GM13976 (cell line): Measurements from ENCODE around the gene KAT14.

Experiments
- DNase-seq: peaks from one replicate; pipeline ENCODE4 v3.0.0; 2012; ENCODE audit warnings: low spot score
- in situ Hi-C: fragments of 300-500 bp; cut with MboI; formaldehyde crosslinking; loops from one replicate; pipeline ENCODE4 v1.12.0; 2022; ENCODE audit warnings: low sequenced_read_pairs, mixed read lengths, inconsistent platforms; ENCODE audit not compliant: unreplicated experiment
- TF ChIP-seq, protein P1 (sequence below): IDR thresholded peaks from 2 replicates; pipeline ENCODE4 v1.5.1; 2012; ENCODE audit warnings: borderline replicate concordance, mild to moderate bottlenecking; ENCODE audit not compliant: insufficient read depth; ENCODE audit errors: extremely low read depth, missing control alignments, control extremely low read depth

The KAT14 gene

DNA sequence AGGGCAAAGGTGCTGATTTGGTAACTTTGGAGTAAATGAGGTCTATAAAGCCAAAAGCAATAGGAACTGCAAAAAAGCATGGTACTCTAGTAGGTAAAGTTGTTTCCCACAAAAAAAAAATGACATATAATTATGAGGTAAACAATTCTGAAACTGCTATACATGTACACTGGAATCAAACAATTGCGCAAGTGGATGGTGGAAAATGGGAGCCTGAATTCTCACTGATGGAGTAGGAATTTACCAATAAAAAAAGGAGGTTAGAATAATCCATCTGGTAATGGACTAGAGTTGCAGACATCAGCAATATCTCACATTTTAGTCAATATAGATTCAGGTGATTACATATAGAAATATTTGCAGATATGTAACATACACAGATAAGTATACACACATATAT lies 5.0 kb upstream of the KAT14 start:
- DNase-seq, result no peak
- in situ Hi-C loops, result no loop called here
- TF ChIP-seq, protein P1, sequence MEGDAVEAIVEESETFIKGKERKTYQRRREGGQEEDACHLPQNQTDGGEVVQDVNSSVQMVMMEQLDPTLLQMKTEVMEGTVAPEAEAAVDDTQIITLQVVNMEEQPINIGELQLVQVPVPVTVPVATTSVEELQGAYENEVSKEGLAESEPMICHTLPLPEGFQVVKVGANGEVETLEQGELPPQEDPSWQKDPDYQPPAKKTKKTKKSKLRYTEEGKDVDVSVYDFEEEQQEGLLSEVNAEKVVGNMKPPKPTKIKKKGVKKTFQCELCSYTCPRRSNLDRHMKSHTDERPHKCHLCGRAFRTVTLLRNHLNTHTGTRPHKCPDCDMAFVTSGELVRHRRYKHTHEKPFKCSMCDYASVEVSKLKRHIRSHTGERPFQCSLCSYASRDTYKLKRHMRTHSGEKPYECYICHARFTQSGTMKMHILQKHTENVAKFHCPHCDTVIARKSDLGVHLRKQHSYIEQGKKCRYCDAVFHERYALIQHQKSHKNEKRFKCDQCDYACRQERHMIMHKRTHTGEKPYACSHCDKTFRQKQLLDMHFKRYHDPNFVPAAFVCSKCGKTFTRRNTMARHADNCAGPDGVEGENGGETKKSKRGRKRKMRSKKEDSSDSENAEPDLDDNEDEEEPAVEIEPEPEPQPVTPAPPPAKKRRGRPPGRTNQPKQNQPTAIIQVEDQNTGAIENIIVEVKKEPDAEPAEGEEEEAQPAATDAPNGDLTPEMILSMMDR, result no peak

DNA sequence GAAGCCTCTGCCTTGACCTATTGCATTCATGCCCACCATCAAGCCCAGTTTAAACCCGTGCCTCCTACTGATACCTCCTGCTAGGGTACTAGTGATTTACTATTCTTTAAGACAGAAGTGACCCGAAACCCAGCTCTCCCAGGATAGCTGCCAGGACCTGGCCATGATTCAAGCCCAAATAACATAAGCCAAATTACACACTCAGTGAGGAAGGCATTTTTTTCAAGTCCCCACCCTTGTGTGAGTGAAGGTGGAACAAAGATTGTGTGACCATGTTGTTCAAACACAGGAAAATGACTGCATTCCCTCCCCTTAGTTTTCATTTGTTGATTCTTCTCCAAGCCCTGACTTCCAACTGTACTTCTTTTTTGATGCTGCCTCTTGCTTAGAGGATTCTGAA lies 3.7 kb upstream of the KAT14 start:
- in situ Hi-C loops, result no loop called here
- TF ChIP-seq, protein P1, result no peak
- no peak for DNase-seq

DNA sequence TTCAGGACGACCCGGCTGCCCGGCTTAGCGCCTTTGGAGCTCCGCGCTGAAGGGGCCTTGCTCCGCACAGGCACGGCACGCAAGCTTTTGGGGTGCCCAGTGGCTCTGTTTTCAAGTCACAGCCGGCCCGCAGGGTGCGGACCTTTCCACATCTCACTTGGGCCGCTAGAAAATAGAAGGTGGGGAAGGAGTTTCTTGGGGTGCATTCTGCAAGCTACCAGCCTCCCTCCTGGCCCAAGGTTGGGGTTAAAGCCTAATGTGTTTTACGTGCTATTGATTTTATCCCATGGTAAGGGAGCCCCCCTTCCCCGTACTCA lies 561 bp downstream of the KAT14 start:
- no peak for DNase-seq
- TF ChIP-seq, protein P1, result no peak
- in situ Hi-C loops, result no loop called here

DNA sequence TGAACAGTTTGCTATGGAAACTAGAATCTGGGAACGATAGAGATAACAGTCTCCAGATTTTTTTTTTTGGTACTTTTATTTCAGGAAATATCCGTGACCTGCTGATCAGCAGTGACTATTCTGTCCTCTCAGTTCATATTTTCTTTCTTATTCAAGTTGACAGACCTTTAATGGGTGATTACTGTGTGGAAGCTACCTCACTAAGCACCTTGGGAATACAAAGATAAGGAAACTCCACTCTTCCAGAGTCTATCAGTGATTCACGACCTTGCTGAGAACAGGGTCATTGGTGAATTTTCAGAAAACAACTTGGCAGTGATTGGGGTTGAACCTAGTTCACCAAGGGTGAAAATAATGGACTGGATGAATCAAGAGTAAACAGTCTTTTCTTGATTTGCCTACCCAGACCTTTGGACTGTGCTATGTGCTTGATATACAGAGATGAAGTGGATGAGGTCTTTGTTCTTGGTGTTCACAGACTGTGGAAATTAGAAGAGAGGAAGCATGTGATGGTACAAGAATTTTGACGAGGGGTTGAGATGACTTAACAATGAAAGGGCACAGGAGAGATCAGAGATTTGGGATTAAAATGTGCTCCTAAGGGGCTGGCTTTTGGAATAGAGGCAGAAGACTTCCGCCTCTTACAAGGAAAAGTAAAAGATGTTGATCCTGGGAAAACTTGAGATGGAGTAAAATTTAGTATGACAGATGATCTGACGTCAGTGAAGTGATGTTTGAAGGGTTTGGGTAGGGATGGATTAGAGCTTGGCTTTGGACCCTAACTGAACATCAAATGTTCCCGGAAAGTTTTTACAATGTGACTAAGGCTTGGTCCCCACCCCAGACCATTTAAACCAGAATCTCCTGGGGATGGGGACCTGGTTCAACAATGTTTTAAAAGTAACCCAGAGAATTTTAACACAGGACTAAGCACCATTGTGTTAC lies 1.2 kb downstream of the KAT14 start:
- TF ChIP-seq, protein P1, result no peak
- DNase-seq, result no peak
- in situ Hi-C loops, result no loop called here

DNA sequence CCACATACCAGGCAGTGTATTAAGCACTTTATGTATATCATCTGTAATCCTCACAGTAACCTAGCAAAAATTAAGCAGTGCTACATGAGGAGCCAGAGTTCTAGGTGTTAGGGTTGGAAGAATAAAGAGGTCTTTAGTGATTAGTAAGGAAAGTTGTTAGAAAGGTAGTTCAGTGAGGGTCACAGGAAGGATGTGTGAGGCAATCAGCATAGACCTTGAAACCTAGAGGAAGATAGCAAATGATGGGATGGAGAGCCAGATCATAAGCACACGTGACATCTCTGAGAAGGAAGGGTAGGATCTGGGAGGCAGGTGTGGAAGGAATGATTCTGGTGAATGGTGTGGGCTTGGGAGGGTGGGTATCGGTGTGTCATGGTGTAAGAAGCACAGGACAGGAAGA lies 2.2 kb downstream of the KAT14 start:
- TF ChIP-seq, protein P1, result no peak
- no peak for DNase-seq
- in situ Hi-C loops, result no loop called here

DNA sequence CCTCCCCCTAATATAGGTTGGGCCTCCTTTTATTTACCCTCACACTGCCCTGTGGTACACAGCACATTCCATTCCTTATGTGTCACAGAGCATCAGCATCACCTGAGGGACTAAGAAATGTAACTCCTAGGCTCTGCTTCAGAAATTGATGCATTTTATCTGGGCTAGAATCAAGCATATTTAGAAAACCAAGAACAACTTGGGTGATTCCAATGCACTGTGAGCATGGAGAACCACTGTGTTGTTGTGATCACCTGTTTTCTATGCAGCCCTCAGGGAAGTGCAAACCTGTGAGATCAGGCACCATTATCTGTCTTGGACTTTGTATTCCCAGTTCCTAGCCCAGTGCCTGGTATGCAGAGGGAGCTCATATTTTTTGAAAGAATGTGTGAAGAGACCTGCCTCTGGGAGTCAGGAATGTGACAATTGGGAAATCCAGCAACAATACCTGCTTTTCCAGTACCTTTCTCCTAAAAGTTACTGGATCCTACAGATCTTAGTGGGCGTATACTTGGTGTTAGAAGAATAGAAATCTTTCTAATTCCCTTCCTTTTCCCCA lies 7.0 kb downstream of the KAT14 start:
- no peak for DNase-seq
- in situ Hi-C loops, result no loop called here
- TF ChIP-seq, protein P1, result no peak

DNA sequence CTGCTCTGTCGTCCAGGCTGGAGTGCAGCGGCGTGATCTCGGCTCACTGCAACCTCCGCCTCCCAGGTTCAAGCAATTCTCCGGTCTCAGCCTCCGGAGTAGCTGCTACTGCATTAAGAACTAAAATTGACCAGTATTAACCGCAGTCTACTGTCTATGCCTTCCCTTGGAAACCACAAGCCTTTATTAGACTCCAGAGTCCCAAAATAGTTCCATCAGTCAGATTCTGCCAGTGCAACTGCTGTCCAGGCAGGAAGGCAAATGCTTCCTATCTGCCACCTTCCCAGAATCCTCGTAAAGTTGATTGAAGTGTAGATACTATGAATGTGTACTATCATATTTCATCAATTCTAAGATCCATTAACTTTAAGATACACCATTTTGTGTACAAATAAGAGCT lies 16.7 kb downstream of the KAT14 start:
- TF ChIP-seq, protein P1, result no peak
- in situ Hi-C loops, result no loop called here
- no peak for DNase-seq
